Upper lobe of right lung (tissue), 1 donor: Measurements from ENCODE around the gene CPLX1. TPM values are rescaled to one million over a fixed set of nuclear protein-coding genes. Genes with fewer than 3 reads are reported as not detected.
"Not testable (repeated sequence)": the region's sequence is repeated elsewhere in the genome, so short reads cannot be mapped to it uniquely, and the experiment has no call there.

ENCODE experiments used
- ATAC-seq: fragments of 200-7000 bp; cut with Tn5 transposase; one replicate; pipeline ENCODE4 v1.9.1; 2020; ENCODE audit warnings: mild to moderate bottlenecking, moderate library complexity
- DNase-seq: peaks from one replicate; pipeline ENCODE4 v3.0.0-alpha.2; 2020
- H3K27ac ChIP-seq: fragments of 200-600 bp; one replicate; pipeline ENCODE4 v1.8.0; 2022
- H3K27me3 ChIP-seq: fragments of 200-600 bp; one replicate; pipeline ENCODE4 v1.8.0; 2022; ENCODE audit warnings: mild to moderate bottlenecking
- H3K36me3 ChIP-seq: fragments of 200-600 bp; one replicate; pipeline ENCODE4 v1.8.0; 2022
- H3K4me1 ChIP-seq: fragments of 200-600 bp; one replicate; pipeline ENCODE4 v1.8.0; 2022
- H3K4me3 ChIP-seq: fragments of 200-600 bp; one replicate; pipeline ENCODE4 v1.8.0; 2022; ENCODE audit warnings: mild to moderate bottlenecking
- H3K9me3 ChIP-seq: fragments of 200-600 bp; one replicate; pipeline ENCODE4 v1.8.0; 2022
- CTCF ChIP-seq: fragments of 200-600 bp; IDR thresholded peaks from one replicate; pipeline ENCODE4 v1.8.0; 2022; ENCODE audit warnings: antibody characterized with exemption
- intact Hi-C: fragments of 100-400 bp; cut with DNase I; formaldehyde crosslinking; loops from one replicate; pipeline ENCODE4 v1.11.0; 2022
- total RNA-seq: library from RNA; stranded (reverse); fragmentation: NEBNext Ultra II Directional; extraction: Animal tissue kit (Norgen Biotek cat#: 25700); gene quantifications from one replicate; pipeline ENCODE4 v1.2.1, GENCODE V29; 2021
- donor health status: DM: no; HTN: yes; CAD: no; lungs with severe emphysema.

Gene CPLX1
- total RNA-seq, 1 donor from 2014 or later: 5.2 TPM

DNA sequence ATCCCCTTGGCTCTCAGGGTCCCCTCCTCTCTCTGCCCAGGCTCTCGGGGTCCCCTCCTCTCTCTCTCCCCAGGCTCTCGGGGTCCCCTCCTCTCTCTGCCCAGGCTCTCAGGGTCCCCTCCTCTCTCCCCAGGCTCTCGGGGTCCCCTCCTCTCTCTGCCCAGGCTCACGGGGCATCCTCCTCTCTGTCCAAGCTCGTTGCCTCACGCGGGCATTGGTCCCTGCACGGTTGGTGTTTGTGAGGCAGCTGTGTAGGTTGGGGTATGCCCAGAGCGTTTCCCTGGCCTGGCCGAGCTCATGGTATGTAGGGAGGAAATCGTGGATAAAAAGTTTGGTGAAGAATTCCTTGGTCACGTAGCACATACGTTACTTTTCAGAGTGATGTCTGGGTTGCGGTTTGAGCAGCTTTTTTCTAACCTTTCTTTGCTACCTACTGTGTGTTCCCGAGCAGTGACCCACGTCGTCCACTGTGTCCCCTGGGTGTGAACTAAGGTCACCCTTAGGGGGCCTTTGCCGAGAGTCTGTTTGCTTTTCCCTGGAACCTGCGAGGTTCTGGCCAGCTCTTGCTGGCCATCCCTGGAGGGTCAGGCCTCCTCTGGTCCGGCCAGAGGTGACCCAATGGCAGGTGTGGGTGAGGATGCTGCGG, 83.7 kb downstream of the CPLX1 start:
- H3K36me3 ChIP-seq: peaks cover 30% of the 10 kb centered on the region
- no peaks in the 10 kb centered on the region for H3K4me1 ChIP-seq
- TF ChIP-seq CTCF: no peak
- intact Hi-C loops: no loop called here
- ATAC-seq (no peak), DNase-seq (no peak)
- no peaks in the 10 kb centered on the region for H3K9me3 ChIP-seq
- H3K27ac ChIP-seq: no peak overlapping the region
- H3K4me3 ChIP-seq: no peak overlapping the region
- H3K27me3 ChIP-seq: no peaks in the 10 kb centered on the region

- Histone ChIP-seq H3K4me1 (no peaks in the 10 kb centered on the region), H3K4me3 (no peak overlapping the region), H3K27ac (no peak overlapping the region), H3K27me3 (no peaks in the 10 kb centered on the region), H3K36me3 (peaks cover 38% of the 10 kb centered on the region), H3K9me3 (no peaks in the 10 kb centered on the region)
- no peak for ATAC-seq
- no peak for DNase-seq
- TF ChIP-seq CTCF: no peak
- intact Hi-C loops: no loop called here
Measured at GRCh38 chr4:740656-741282, 85.2 kb downstream of the CPLX1 start.

DNA sequence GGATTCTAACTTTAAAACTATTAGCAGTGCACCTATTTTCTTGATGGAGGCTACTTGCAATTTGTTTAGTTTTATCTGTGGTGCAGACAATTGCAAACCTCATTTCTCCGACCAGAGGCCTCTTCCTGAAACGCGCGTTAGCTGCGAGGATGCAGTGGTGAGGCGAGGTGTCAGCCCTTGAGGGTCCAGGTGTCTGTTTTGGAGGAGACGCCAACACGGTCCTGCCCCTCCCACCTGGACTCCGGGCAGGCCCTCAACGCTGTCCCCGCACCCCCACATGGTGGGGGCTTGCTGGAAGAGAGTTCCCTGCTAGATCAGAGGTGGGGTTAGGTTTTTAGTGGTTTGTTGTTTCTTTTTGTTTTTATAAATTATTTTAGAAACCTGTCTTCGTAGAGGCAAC, 85.9 kb downstream of the CPLX1 start:
- no peak overlapping the region for H3K4me3 ChIP-seq
- H3K27ac ChIP-seq: no peak overlapping the region
- peaks cover 45% of the 10 kb centered on the region for H3K36me3 ChIP-seq
- H3K9me3 ChIP-seq: no peaks in the 10 kb centered on the region
- H3K27me3 ChIP-seq: no peaks in the 10 kb centered on the region
- no peak for TF ChIP-seq CTCF
- ATAC-seq: no peak
- DNase-seq: no peak
- H3K4me1 ChIP-seq: no peaks in the 10 kb centered on the region
- intact Hi-C loops: no loop called here

DNA sequence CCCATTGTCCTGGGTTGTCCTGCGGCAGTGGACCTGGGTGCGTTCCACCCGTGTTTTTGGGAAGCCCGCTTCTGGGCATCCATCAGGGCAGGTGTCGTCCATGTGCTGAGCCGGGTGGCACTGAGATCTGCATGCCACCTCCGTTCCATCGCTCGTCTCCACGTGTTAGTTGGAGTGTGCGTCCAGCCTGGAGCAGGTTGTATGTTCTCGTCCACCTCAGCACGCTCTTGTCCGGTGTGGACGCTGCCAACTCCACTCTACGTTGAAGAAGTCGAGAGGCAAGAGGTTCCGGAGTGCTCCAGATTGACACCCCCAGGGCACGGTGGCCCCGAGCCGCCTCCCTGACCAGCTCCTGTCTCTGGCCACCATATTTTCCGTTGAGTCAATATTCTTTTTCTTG, 86.4 kb downstream of the CPLX1 start:
- no peak overlapping the region for H3K4me3 ChIP-seq
- TF ChIP-seq CTCF: no peak
- ATAC-seq: no peak
- H3K36me3 ChIP-seq: peaks cover 50% of the 10 kb centered on the region
- peak; percentile 57 for DNase-seq
- no peaks in the 10 kb centered on the region for H3K27me3 ChIP-seq
- H3K9me3 ChIP-seq: no peaks in the 10 kb centered on the region
- H3K4me1 ChIP-seq: no peaks in the 10 kb centered on the region
- intact Hi-C loops: no loop called here
- no peak overlapping the region for H3K27ac ChIP-seq

GRCh38 chr4:738781-739280, 87.1 kb downstream of the CPLX1 start:
- DNase-seq: no peak

DNA sequence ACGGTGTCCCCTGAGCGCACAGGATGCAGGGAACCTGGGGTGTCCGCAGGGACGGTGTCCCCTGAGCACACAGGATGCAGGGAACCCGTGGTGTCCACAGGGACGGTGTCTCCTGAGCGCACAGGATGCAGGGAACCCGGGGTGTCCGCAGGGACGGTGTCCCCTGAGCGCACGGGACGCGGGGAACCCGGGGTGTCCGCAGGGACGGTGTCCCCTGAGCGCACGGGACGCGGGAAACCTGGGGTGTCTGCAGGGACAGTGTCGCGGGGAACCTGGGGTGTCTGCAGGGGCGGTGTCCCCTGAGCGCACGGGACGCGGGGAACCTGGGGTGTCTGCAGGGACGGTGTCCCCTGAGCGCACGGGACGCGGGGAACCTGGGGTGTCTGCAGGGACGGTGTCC, 89.4 kb downstream of the CPLX1 start:
- H3K4me1 ChIP-seq, H3K27ac ChIP-seq, H3K27me3 ChIP-seq, ATAC-seq, intact Hi-C loops, H3K4me3 ChIP-seq, H3K9me3 ChIP-seq, DNase-seq: not testable (repeated sequence)
- H3K36me3 ChIP-seq: peaks cover 71% of the 10 kb centered on the region

More at GRCh38 chr4:738781-739280, 87.1 kb downstream of the CPLX1 start:
- Histone ChIP-seq H3K4me1 (no peaks in the 10 kb centered on the region), H3K27me3 (no peaks in the 10 kb centered on the region), H3K4me3 (no peak overlapping the region), H3K36me3 (peaks cover 57% of the 10 kb centered on the region), H3K9me3 (no peaks in the 10 kb centered on the region), H3K27ac (no peak overlapping the region)
- intact Hi-C loops: no loop called here
- TF ChIP-seq CTCF: no peak
- ATAC-seq: no peak
